Fibroblast of lung (primary cell): ENCODE data around the gene LSM14B. TPM values are rescaled to one million over a fixed set of nuclear protein-coding genes. Genes with fewer than 3 reads are reported as not detected.

ENCODE experiments used
- DNase-seq, 2 donors: peaks; one replicate each; pipeline versions ENCODE4 v3.0.0 to v3.0.0-alpha.2; 2010; ENCODE audit warnings: low read depth in 2 of 2
- H2AFZ ChIP-seq: 2 replicates; pipeline ENCODE4 v1.5.1; 2012; ENCODE audit warnings: low read length, control low read depth, inconsistent platforms
- H3K27ac ChIP-seq: 2 replicates; pipeline ENCODE4 v1.5.1; 2011; ENCODE audit warnings: low read length, control low read depth; ENCODE audit not compliant: insufficient read depth
- H3K27me3 ChIP-seq: 2 replicates; pipeline ENCODE4 v1.5.1; 2011; ENCODE audit warnings: mild to moderate bottlenecking, low read length; ENCODE audit not compliant: control insufficient read depth, insufficient read depth
- H3K36me3 ChIP-seq: 2 replicates; pipeline ENCODE4 v1.5.1; 2011; ENCODE audit warnings: low read length; ENCODE audit not compliant: control insufficient read depth, insufficient read depth
- H3K4me1 ChIP-seq: 2 replicates; pipeline ENCODE4 v1.5.1; 2011; ENCODE audit warnings: low read length; ENCODE audit not compliant: control insufficient read depth, insufficient read depth; ENCODE audit errors: extremely low read depth
- H3K4me2 ChIP-seq: 2 replicates; pipeline ENCODE4 v1.5.1; 2011; ENCODE audit warnings: low read length, control low read depth; ENCODE audit not compliant: insufficient read depth; ENCODE audit errors: extremely low read depth
- H3K4me3 ChIP-seq, 4 experiments: fragments of 200-600 bp in 1 of 4; sonication (generic) in 1 of 4; replicated peaks in 1 of 4; 2 replicates each; pipeline ENCODE4 v1.5.1; 2011 to 2016; ENCODE audit warnings: low read length in 4 of 4, low read depth in 3 of 4, mild to moderate bottlenecking in 3 of 4, control low read depth in 2 of 4, inconsistent platforms in 1 of 4, mixed read lengths in 1 of 4; ENCODE audit not compliant: insufficient read depth in 1 of 4; ENCODE audit errors: control extremely low read depth in 1 of 4
- H3K79me2 ChIP-seq: 2 replicates; pipeline ENCODE4 v1.5.1; 2012; ENCODE audit warnings: mild to moderate bottlenecking, low read length, inconsistent platforms; ENCODE audit not compliant: control insufficient read depth, insufficient read depth
- H3K9ac ChIP-seq: 2 replicates; pipeline ENCODE4 v1.5.1; 2011; ENCODE audit warnings: mild to moderate bottlenecking, low read length, control low read depth; ENCODE audit not compliant: insufficient read depth
- H3K9me3 ChIP-seq: 2 replicates; pipeline ENCODE4 v1.5.1; 2012; ENCODE audit warnings: low read depth, low read length; ENCODE audit not compliant: control insufficient read depth, insufficient read depth
- H4K20me1 ChIP-seq: 2 replicates; pipeline ENCODE4 v1.5.1; 2011; ENCODE audit warnings: low read length; ENCODE audit not compliant: control insufficient read depth, insufficient read depth; ENCODE audit errors: extremely low read depth
- EZH2 ChIP-seq: IDR thresholded peaks from 2 replicates; pipeline ENCODE4 v1.5.1; 2012; ENCODE audit warnings: low read length, control low read depth, mild to moderate bottlenecking; ENCODE audit errors: missing control alignments
- polyA plus RNA-seq, 2 donors: library from polyadenylated mRNA; depleted of rRNA in 1 of 2; stranded (reverse) in 1 of 2; unstranded in 1 of 2; fragments of >200 nt; gene quantifications; 2 replicates each; pipeline ENCODE4 v1.2.1, GENCODE V29; 2011 to 2012; ENCODE audit warnings: missing spikeins in 1 of 2
- total RNA-seq: library from RNA; depleted of rRNA; stranded (reverse); fragments of >200 nt; gene quantifications from 2 replicates; pipeline ENCODE4 v1.2.1, GENCODE V29; 2014
- TF ChIP-seq, protein P1 (sequence below), 2 donors: IDR thresholded peaks in 1 of 2; conservative IDR thresholded peaks in 1 of 2; 1 replicate in 1 of 2; 2 replicates in 1 of 2; pipeline ENCODE4 v1.5.1; 2011 to 2012; ENCODE audit warnings: low read length in 2 of 2, control low read depth in 1 of 2, inconsistent platforms in 1 of 2, low read depth in 1 of 2, mild to moderate bottlenecking in 1 of 2

LSM14B gene
- total and polyA plus RNA-seq, 2 donors (not counting 1 experiment from before 2014, with no cell fraction given): 20.2 to 48.7 TPM

DNA sequence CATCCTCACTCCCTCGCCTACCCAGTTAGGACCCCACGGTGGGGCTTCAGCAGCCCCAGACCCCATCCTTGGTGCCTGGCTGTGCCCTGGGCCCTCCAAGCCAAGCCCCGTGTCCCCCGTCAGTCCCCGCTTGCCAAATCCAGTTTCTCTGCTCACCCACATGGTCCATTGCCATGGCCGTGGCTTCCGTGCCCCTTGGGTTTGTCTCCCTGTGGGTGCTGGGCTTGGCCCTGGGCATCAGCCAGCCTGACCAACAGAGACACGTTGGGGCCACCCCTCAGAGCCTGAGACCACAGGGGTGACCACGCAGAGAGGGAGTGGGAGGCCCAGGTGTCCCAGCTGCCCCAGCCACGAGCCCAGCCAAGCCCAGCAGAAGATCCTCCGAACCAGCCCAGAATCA lies 28.9 kb downstream of the LSM14B start:
- no peak for DNase-seq
- H3K9ac ChIP-seq: no peak overlapping the region
- H3K9me3 ChIP-seq: no peaks in the 10 kb centered on the region
- TF ChIP-seq EZH2: no peak
- TF ChIP-seq, protein P1, sequence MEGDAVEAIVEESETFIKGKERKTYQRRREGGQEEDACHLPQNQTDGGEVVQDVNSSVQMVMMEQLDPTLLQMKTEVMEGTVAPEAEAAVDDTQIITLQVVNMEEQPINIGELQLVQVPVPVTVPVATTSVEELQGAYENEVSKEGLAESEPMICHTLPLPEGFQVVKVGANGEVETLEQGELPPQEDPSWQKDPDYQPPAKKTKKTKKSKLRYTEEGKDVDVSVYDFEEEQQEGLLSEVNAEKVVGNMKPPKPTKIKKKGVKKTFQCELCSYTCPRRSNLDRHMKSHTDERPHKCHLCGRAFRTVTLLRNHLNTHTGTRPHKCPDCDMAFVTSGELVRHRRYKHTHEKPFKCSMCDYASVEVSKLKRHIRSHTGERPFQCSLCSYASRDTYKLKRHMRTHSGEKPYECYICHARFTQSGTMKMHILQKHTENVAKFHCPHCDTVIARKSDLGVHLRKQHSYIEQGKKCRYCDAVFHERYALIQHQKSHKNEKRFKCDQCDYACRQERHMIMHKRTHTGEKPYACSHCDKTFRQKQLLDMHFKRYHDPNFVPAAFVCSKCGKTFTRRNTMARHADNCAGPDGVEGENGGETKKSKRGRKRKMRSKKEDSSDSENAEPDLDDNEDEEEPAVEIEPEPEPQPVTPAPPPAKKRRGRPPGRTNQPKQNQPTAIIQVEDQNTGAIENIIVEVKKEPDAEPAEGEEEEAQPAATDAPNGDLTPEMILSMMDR (conservative IDR thresholded peaks at IDR 0.05 in 1 of 2, IDR thresholded peaks at IDR 0.05 in 1 of 2; ENCODE audit: low read depth in 1 of 2, low read length in 2 of 2): no peak
- peaks cover 56% of the 10 kb centered on the region for H3K79me2 ChIP-seq
- peaks cover 2% of the 10 kb centered on the region for H4K20me1 ChIP-seq
- no peak overlapping the region for H3K27ac ChIP-seq
- H2AFZ ChIP-seq: no peak overlapping the region
- no peak overlapping the region for H3K4me2 ChIP-seq
- peaks cover 1% of the 10 kb centered on the region for H3K36me3 ChIP-seq
- H3K27me3 ChIP-seq: no peaks in the 10 kb centered on the region
- no peaks in the 10 kb centered on the region for H3K4me1 ChIP-seq
- H3K4me3 ChIP-seq: no peak overlapping the region

DNA sequence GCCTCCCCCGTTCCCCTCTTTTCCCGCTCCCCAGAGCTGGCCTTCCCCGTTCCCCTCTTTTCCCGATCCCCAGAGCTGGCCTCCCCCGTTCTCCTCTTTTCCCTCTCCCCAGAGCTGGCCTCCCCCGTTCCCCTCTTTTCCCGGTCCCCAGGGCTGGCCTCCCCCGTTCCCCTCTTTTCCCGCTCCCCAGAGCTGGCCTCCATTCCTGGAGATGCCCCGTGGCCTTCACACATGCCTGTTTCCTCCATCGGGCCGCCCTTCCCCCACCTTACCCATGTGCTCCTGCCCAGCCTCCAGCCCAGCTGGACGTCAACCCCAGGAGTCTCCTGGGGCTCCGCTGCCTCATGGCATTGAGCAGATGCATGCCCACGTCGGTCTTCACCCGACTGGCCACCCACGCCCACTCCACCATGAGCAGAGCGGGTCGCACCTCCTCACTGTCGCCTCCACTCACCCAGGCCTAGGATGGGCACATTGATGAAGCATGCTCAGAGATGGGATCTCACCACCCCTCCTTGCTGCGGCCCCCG lies 29.6 kb downstream of the LSM14B start:
- Histone ChIP-seq H4K20me1 (peaks cover 1% of the 10 kb centered on the region), H3K27ac (no peak overlapping the region), H3K36me3 (peaks cover 1% of the 10 kb centered on the region), H3K9me3 (no peaks in the 10 kb centered on the region), H2AFZ (no peak overlapping the region), H3K9ac (no peak overlapping the region), H3K4me3 (no peak overlapping the region), H3K27me3 (no peaks in the 10 kb centered on the region), H3K4me1 (no peaks in the 10 kb centered on the region), H3K79me2 (peaks cover 55% of the 10 kb centered on the region), H3K4me2 (no peak overlapping the region)
- DNase-seq: no peak
- TF ChIP-seq, protein P1 (conservative IDR thresholded peaks at IDR 0.05 in 1 of 2, IDR thresholded peaks at IDR 0.05 in 1 of 2; ENCODE audit: low read depth in 1 of 2, low read length in 2 of 2): no peak
- no peak for TF ChIP-seq EZH2

DNA sequence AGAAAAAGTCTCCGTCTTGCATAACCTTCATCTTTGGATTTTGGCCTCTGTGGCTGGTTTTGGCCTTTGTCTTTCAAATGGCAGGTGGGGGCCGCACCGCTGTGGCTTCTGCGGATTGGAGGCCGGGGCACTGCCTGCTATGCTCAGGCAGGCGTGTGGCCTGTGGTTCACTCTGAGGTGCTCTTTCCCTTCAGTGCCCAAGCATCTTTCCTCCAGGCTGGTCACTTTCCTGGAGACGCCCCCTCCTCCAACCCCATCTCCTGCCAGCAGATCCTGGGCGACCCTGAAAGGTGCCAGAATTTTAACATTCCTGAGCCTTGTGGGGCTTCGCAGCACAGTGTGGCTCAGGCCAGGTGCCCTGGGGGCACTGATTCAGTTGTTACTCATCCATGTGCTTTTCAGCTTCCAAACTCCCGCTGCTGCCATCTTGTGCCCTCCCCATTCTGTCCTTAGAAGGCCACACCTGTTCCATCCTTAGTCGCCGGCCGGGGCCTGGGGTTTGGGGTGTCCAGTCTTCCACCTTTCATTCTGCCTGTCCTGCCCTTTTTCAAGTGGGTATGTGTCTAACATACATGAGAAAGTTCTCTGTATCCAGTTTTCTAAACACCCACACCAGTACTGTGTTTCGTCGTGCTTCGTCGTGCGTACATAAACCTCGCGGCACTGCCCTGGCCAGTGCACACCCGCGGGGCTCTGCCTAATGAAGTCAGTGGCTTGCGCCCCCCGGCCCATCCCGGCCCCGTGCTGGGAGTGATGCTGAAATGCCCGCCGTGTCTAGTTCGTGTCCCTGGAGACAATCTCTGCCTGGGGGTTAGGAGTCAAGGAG lies 33.4 kb downstream of the LSM14B start:
- no peak for TF ChIP-seq EZH2
- TF ChIP-seq, protein P1 (conservative IDR thresholded peaks at IDR 0.05 in 1 of 2, IDR thresholded peaks at IDR 0.05 in 1 of 2; ENCODE audit: low read depth in 1 of 2, low read length in 2 of 2): no peak
- DNase-seq: no peak

More for the DNA sequence above, 33.4 kb downstream of the LSM14B start:
- no peak overlapping the region for H2AFZ ChIP-seq
- H3K4me1 ChIP-seq: no peaks in the 10 kb centered on the region
- H3K4me2 ChIP-seq: no peak overlapping the region
- H3K4me3 ChIP-seq: no peak overlapping the region
- peaks cover 33% of the 10 kb centered on the region for H3K79me2 ChIP-seq
- peaks cover 1% of the 10 kb centered on the region for H3K36me3 ChIP-seq
- no peak overlapping the region for H3K27ac ChIP-seq
- H3K9me3 ChIP-seq: no peaks in the 10 kb centered on the region
- no peaks in the 10 kb centered on the region for H3K27me3 ChIP-seq
- H4K20me1 ChIP-seq: no peaks in the 10 kb centered on the region
- no peak overlapping the region for H3K9ac ChIP-seq
